GM12878 (cell line): ENCODE results near the gene FAM118B.
A peak's percentile ranks its signal among the peaks of the same experiment; 100 is the strongest.

Experiments used
- ATF7 ChIP-seq: fragments of 450-650 bp; IDR thresholded peaks from 2 replicates; pipeline ENCODE4 v1.6.1; 2016; ENCODE audit warnings: low read depth, mild to moderate bottlenecking
- CHD1 ChIP-seq: IDR thresholded peaks from 2 replicates; pipeline ENCODE4 v1.6.1; 2012; ENCODE audit warnings: low read depth, low read length, improper control_type of control experiment
- CREM ChIP-seq: IDR thresholded peaks from 2 replicates; pipeline ENCODE4 v1.6.1; 2014; ENCODE audit warnings: antibody characterized with exemption, low read depth
- EZH2 ChIP-seq: IDR thresholded peaks from 2 replicates; pipeline ENCODE4 v1.6.1; 2012; ENCODE audit warnings: low read depth, mild to moderate bottlenecking, control low read depth, inconsistent platforms, low read length, borderline replicate concordance; ENCODE audit not compliant: control insufficient read depth
- HDGF ChIP-seq: fragments of 450-650 bp; IDR thresholded peaks from 2 replicates; pipeline ENCODE4 v1.6.1; 2016; ENCODE audit warnings: antibody characterized with exemption
- NRF1 ChIP-seq: conservative IDR thresholded peaks from 2 replicates; pipeline ENCODE4 v1.6.1; 2011; ENCODE audit warnings: mild to moderate bottlenecking, low read depth, low read length, improper control_type of control experiment
- RAD21 ChIP-seq: IDR thresholded peaks from 2 replicates; pipeline ENCODE4 v1.6.1; 2011; ENCODE audit warnings: mild to moderate bottlenecking, low read depth, low read length, moderate library complexity; ENCODE audit not compliant: insufficient read depth
- RBBP5 ChIP-seq: fragments of 200-600 bp; sonication (generic); conservative IDR thresholded peaks from 2 replicates; pipeline ENCODE4 v1.6.1; 2016
- RELA ChIP-seq: fragments of 450-650 bp; IDR thresholded peaks from 2 replicates; pipeline ENCODE4 v1.8.0; 2014; ENCODE audit warnings: borderline replicate concordance; ENCODE audit not compliant: partially characterized antibody
- SMC3 ChIP-seq: IDR thresholded peaks from 2 replicates; pipeline ENCODE4 v1.6.1; 2011; ENCODE audit warnings: low read length, improper control_type of control experiment, borderline replicate concordance
- ZSCAN29 ChIP-seq: fragments of 450-650 bp; IDR thresholded peaks from 2 replicates; pipeline ENCODE4 v1.6.1; 2017; ENCODE audit warnings: mild to moderate bottlenecking, moderate library complexity
- TF ChIP-seq, protein P1 (sequence below), 3 experiments: IDR thresholded peaks in 2 of 3; conservative IDR thresholded peaks in 1 of 3; 2 replicates each; pipeline ENCODE4 v1.5.1; 2011; ENCODE audit warnings: low read depth in 3 of 3, low read length in 3 of 3, mild to moderate bottlenecking in 3 of 3, control low read depth in 2 of 3, moderate library complexity in 2 of 3, inconsistent platforms in 1 of 3, mixed read lengths in 1 of 3; ENCODE audit not compliant: control insufficient read depth in 2 of 3, insufficient read depth in 1 of 3; ENCODE audit errors: extremely low read depth in 1 of 3

DNA sequence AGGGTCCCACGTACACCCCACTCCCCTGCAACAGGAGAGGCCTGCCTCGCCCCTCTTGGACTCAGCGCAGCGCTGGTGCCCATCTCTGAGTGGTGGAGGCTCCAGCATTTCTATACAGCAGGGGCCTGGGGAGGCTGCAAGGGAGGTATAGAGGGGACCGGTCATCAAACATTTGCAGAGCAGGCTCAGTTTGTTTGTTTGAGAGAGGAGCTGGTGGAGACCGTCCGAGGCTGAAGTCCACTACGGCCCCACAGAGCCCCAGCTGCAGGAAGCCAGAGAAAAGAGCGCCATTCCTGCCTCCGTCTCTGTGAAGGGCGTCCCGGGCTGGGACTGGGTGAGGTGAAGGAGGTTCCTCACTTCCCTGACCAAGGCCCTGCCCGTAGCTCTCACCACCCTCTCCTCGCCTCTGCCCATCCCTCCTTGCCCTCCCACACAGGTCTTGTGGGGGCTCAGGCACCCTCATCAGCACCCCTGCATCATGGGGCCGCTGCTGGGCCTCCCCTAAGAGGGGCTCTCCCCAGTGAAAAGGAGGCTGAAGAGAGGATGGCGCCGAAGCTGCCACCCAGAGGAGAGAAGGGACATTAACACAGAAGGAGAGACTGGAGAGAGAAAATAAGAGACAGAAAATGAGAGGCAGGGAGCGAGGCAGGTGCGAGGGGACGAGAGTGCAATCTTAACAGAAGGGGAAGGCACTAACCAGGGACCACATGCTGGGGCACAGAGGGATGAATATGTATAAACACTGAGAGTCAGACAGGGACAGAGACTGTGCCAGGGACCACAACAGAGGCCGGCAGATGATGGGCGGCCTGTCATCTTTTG lies 24.7 kb upstream of the FAM118B start:
- TF ChIP-seq CHD1 (no peak), CREM (no peak), ATF7 (no peak), RAD21 (no peak), ZSCAN29 (no peak), RBBP5 (no peak), HDGF (no peak), SMC3 (no peak), RELA (no peak), NRF1 (no peak), EZH2 (no peak)
- TF ChIP-seq, protein P1, sequence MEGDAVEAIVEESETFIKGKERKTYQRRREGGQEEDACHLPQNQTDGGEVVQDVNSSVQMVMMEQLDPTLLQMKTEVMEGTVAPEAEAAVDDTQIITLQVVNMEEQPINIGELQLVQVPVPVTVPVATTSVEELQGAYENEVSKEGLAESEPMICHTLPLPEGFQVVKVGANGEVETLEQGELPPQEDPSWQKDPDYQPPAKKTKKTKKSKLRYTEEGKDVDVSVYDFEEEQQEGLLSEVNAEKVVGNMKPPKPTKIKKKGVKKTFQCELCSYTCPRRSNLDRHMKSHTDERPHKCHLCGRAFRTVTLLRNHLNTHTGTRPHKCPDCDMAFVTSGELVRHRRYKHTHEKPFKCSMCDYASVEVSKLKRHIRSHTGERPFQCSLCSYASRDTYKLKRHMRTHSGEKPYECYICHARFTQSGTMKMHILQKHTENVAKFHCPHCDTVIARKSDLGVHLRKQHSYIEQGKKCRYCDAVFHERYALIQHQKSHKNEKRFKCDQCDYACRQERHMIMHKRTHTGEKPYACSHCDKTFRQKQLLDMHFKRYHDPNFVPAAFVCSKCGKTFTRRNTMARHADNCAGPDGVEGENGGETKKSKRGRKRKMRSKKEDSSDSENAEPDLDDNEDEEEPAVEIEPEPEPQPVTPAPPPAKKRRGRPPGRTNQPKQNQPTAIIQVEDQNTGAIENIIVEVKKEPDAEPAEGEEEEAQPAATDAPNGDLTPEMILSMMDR (IDR thresholded peaks at IDR 0.05 in 2 of 3, conservative IDR thresholded peaks at IDR 0.05 in 1 of 3; ENCODE audit: control insufficient read depth in 2 of 3, extremely low read depth in 1 of 3, insufficient read depth in 1 of 3, low read depth in 3 of 3, low read length in 3 of 3) = peak in 2 of 3 experiments; percentile 1 to 15; a peak in 1 of 6 replicates
